Uterus (tissue), 4 donors: Measurements from ENCODE around the gene MAX. TPM values are rescaled to one million over a fixed set of nuclear protein-coding genes. Genes with fewer than 3 reads are reported as not detected.

Experiments used
- DNase-seq, 2 donors: peaks; one replicate each; pipeline ENCODE4 v3.0.0-alpha.2; 2019 to 2020
- H3K27ac ChIP-seq, 2 donors: fragments of 200-600 bp; sonication (generic); 1 replicate in 1 of 2; 2 replicates in 1 of 2; pipeline ENCODE4 v1.5.1; 2016 to 2018
- H3K27me3 ChIP-seq, 2 donors: fragments of 200-600 bp; sonication (generic); one replicate each; pipeline ENCODE4 v1.5.1; 2018 to 2019; ENCODE audit warnings: control low read depth in 1 of 2
- H3K36me3 ChIP-seq, 2 donors: fragments of 200-600 bp; sonication (generic); one replicate each; pipeline ENCODE4 v1.5.1; 2019; ENCODE audit warnings: control low read depth in 1 of 2
- H3K4me1 ChIP-seq, 2 donors: fragments of 200-600 bp; sonication (generic); one replicate each; pipeline ENCODE4 v1.5.1; 2018 to 2019; ENCODE audit warnings: control low read depth in 1 of 2
- H3K4me3 ChIP-seq, 2 donors: fragments of 200-600 bp; sonication (generic); 1 replicate in 1 of 2; 2 replicates in 1 of 2; pipeline ENCODE4 v1.5.1; 2018 to 2019; ENCODE audit warnings: mild to moderate bottlenecking in 1 of 2
- H3K9me3 ChIP-seq, 2 donors: fragments of 200-600 bp; sonication (generic); one replicate each; pipeline ENCODE4 v1.5.1; 2019; ENCODE audit warnings: control low read depth in 1 of 2
- POLR2A ChIP-seq, 2 donors: fragments of 450-650 bp; IDR thresholded peaks; one replicate each; pipeline ENCODE4 v1.6.1; 2016; ENCODE audit warnings: antibody characterized with exemption in 2 of 2, mild to moderate bottlenecking in 1 of 2, moderate library complexity in 1 of 2
- intact Hi-C: fragments of 100-400 bp; cut with DNase I; formaldehyde crosslinking; loops from one replicate; pipeline ENCODE4 v1.15.1; 2023; ENCODE audit warnings: low total_unique reads
- total RNA-seq, 4 donors: library from RNA; depleted of rRNA in 3 of 4; stranded (reverse); fragments of >200 nt in 3 of 4; gene quantifications; one replicate each; pipeline versions ENCODE4 v1.1.0 to v1.2.4, GENCODE V29; 2014 to 2023
- TF ChIP-seq, protein P1 (sequence below), 4 experiments: fragments of 200-600 bp in 2 of 4; fragments of 450-650 bp in 2 of 4; sonication (generic) in 2 of 4; IDR thresholded peaks; one replicate each; pipeline ENCODE4 v1.5.1; 2016 to 2019; ENCODE audit warnings: antibody characterized with exemption in 4 of 4, mild to moderate bottlenecking in 2 of 4, moderate library complexity in 1 of 4
- donor health status: DM: yes; HTN: yes; CAD: no.

MAX gene, protein sequence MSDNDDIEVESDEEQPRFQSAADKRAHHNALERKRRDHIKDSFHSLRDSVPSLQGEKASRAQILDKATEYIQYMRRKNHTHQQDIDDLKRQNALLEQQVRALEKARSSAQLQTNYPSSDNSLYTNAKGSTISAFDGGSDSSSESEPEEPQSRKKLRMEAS
- 100 to 1,000 TPM in 1 of 4 donors, 10 to 100 TPM in 3; 32.6 to 153 (median 68.4) TPM for total RNA-seq

DNA sequence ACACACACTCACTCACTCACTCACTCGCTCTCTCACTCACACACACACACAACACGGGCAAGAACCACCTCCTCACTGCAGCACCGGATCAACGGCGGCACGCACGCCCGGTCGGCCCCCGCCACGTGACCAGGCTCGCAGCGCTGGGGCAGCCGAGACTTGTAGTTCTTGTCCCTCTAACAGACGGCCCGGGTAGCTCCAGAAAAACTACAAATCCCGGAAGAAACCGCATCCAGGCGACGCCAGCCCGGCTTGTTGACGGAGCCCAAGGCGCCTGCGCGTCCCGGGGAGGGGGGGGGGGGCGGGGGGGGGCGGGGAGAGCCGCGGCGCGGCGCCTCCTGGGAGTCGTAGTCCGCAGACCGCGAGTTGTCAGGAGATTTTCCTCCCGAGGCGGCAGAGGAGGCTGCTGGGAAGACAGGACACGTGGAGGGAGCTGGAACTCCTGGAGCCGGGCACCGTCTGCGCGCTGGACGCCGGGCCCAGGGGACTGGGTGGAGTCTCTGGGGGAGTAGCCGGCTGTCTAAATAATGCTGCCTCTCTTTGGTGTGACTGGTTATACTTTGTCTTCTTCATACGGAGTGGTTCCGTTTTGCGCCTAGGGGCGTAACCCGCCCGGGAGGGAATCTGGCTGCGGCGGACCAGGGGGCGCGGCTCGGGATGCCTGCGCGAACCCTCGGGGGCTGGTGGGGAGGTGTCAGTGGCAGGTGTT lies at the start of gene MAX:
TSS of gene MAX (minus strand) at position 77 of the 709 bp plus-strand sequence. CDS start 178 bp downstream, outside the sequence.
- H3K9me3 ChIP-seq: no peaks in the 10 kb centered on the region
- H3K4me1 ChIP-seq: peaks cover 10 to 13% of the 10 kb centered on the region in 2 donors
- intact Hi-C loops: no loop called here
- H3K27ac ChIP-seq: peak within 1 kb of the TSS; percentile 84 to 85
- no peaks in the 10 kb centered on the region for H3K27me3 ChIP-seq
- TF ChIP-seq, protein P1, sequence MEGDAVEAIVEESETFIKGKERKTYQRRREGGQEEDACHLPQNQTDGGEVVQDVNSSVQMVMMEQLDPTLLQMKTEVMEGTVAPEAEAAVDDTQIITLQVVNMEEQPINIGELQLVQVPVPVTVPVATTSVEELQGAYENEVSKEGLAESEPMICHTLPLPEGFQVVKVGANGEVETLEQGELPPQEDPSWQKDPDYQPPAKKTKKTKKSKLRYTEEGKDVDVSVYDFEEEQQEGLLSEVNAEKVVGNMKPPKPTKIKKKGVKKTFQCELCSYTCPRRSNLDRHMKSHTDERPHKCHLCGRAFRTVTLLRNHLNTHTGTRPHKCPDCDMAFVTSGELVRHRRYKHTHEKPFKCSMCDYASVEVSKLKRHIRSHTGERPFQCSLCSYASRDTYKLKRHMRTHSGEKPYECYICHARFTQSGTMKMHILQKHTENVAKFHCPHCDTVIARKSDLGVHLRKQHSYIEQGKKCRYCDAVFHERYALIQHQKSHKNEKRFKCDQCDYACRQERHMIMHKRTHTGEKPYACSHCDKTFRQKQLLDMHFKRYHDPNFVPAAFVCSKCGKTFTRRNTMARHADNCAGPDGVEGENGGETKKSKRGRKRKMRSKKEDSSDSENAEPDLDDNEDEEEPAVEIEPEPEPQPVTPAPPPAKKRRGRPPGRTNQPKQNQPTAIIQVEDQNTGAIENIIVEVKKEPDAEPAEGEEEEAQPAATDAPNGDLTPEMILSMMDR (IDR thresholded peaks at IDR 0.05): no peak
- peak; percentile 69 to 89 for TF ChIP-seq POLR2A (IDR thresholded peaks at IDR 0.05)
- no peaks in the 10 kb centered on the region for H3K36me3 ChIP-seq
- peak; percentile 96 to 98 for DNase-seq
- peak within 1 kb of the TSS; percentile 82 to 97 for H3K4me3 ChIP-seq

GRCh38 chr14:65151609-65151956 lies 49.3 kb upstream of the MAX start:
- intact Hi-C loops: no loop called here
- H3K4me1 ChIP-seq: no peaks in the 10 kb centered on the region
- no peak for DNase-seq
- TF ChIP-seq, protein P1 (IDR thresholded peaks at IDR 0.05): no peak
- TF ChIP-seq POLR2A (IDR thresholded peaks at IDR 0.05): no peak
- H3K27me3 ChIP-seq: no peaks in the 10 kb centered on the region
- no peaks in the 10 kb centered on the region for H3K36me3 ChIP-seq
- H3K9me3 ChIP-seq: no peaks in the 10 kb centered on the region
- no peak overlapping the region for H3K27ac ChIP-seq
- no peak overlapping the region for H3K4me3 ChIP-seq

- intact Hi-C loops: no loop called here
- TF ChIP-seq POLR2A (IDR thresholded peaks at IDR 0.05): no peak
- TF ChIP-seq, protein P1 (IDR thresholded peaks at IDR 0.05): no peak
- H3K36me3 ChIP-seq: no peaks in the 10 kb centered on the region
- DNase-seq: no peak
- H3K4me3 ChIP-seq: no peak overlapping the region
- no peaks in the 10 kb centered on the region for H3K9me3 ChIP-seq
- no peaks in the 10 kb centered on the region for H3K4me1 ChIP-seq
- H3K27ac ChIP-seq: no peak overlapping the region
- H3K27me3 ChIP-seq: no peaks in the 10 kb centered on the region
These were observed 48.7 kb upstream of the MAX start for GRCh38 chr14:65150898-65151608.

GRCh38 chr14:65149116-65149515 lies 46.8 kb upstream of the MAX start:
- no peak for DNase-seq
- TF ChIP-seq, protein P1 (IDR thresholded peaks at IDR 0.05): no peak
- no peak for TF ChIP-seq POLR2A (IDR thresholded peaks at IDR 0.05)

GRCh38 chr14:65144170-65144569 lies 41.9 kb upstream of the MAX start:
- intact Hi-C loops: no loop called here
- H3K27ac ChIP-seq: no peak overlapping the region
- TF ChIP-seq POLR2A (IDR thresholded peaks at IDR 0.05): no peak
- TF ChIP-seq, protein P1 (IDR thresholded peaks at IDR 0.05): no peak

More at GRCh38 chr14:65149116-65149515, 46.8 kb upstream of the MAX start:
- no peak overlapping the region for H3K4me3 ChIP-seq
- no peaks in the 10 kb centered on the region for H3K4me1 ChIP-seq
- H3K27ac ChIP-seq: no peak overlapping the region
- H3K27me3 ChIP-seq: no peaks in the 10 kb centered on the region
- intact Hi-C loops: no loop called here
- no peaks in the 10 kb centered on the region for H3K36me3 ChIP-seq
- H3K9me3 ChIP-seq: no peaks in the 10 kb centered on the region

More at GRCh38 chr14:65144170-65144569, 41.9 kb upstream of the MAX start:
- Histone ChIP-seq H3K27me3 (no peaks in the 10 kb centered on the region), H3K36me3 (no peaks in the 10 kb centered on the region), H3K9me3 (no peaks in the 10 kb centered on the region), H3K4me3 (no peak overlapping the region), H3K4me1 (no peaks in the 10 kb centered on the region)
- no peak for DNase-seq
